Vagina (tissue), 2 donors: ENCODE measurements around the gene ELOVL6.

Experiments
- CTCF ChIP-seq, 3 experiments: fragments of 450-650 bp in 2 of 3; fragments of 200-600 bp in 1 of 3; sonication (generic) in 1 of 3; IDR thresholded peaks; one replicate each; pipeline ENCODE4 v1.5.1; 2017 to 2019; ENCODE audit warnings: antibody characterized with exemption in 3 of 3, mild to moderate bottlenecking in 2 of 3, moderate library complexity in 2 of 3
- POLR2A ChIP-seq, 2 donors: fragments of 450-650 bp; IDR thresholded peaks; one replicate each; pipeline ENCODE4 v1.6.1; 2017; ENCODE audit warnings: antibody characterized with exemption in 2 of 2, mild to moderate bottlenecking in 2 of 2, moderate library complexity in 2 of 2
- POLR2AphosphoS5 ChIP-seq, 2 donors: sonication (generic); formaldehyde crosslinking; IDR thresholded peaks; one replicate each; pipeline ENCODE4 v1.9.0; 2017; ENCODE audit warnings: antibody characterized with exemption in 2 of 2, mild to moderate bottlenecking in 2 of 2, low read depth in 1 of 2; ENCODE audit not compliant: insufficient read depth in 1 of 2

DNA sequence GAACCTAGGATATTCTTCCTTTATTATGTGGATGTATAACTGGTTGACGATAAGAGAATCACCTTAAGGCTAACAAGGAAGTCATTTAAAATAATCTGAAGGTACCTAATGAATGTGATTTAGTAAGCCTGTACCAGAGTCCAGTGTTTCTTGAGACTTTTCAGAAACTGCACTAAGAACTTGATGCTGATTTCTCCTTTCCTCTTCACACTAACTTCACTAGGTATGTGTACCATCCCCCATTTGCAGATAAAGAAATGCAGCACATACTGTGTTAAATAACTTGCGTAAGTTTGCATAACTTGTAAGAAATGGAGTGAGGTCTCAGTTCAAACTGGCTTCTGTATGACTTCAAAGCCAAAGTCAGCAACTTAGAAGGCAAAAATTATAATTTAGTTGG, 63.3 kb downstream of the ELOVL6 start:
- no peak for TF ChIP-seq POLR2AphosphoS5 (IDR thresholded peaks at IDR 0.05; ENCODE audit: insufficient read depth in 1 of 2, low read depth in 1 of 2)
- no peak for TF ChIP-seq CTCF (IDR thresholded peaks at IDR 0.05)
- no peak for TF ChIP-seq POLR2A (IDR thresholded peaks at IDR 0.05)
